ENCODE measurements around the gene PSMD5. TPM values are rescaled to one million over a fixed set of nuclear protein-coding genes. Genes with fewer than 3 reads are reported as not detected.

Gene PSMD5
- total RNA-seq, 1 experiment from 2014 or later: 64.9 TPM

GRCh38 chr9:120839146-120839545 is 3.6 kb downstream of the PSMD5 start:
- Histone ChIP-seq H3K4me3 (ENCODE audit: low read depth, low read length, poor library complexity, severe bottlenecking) (no peak overlapping the region), H3K27me3 (replicated peaks; ENCODE audit: insufficient read depth, low read depth, low read length, poor library complexity) (no peaks in the 10 kb centered on the region), H3K4me1 (ENCODE audit: insufficient read depth, low read length, poor library complexity, severe bottlenecking) (peaks cover 6% of the 10 kb centered on the region), H3K9me3 (ENCODE audit: low read depth, low read length, poor library complexity, severe bottlenecking) (no peaks in the 10 kb centered on the region), H3K27ac (ENCODE audit: low read depth, low read length, poor library complexity, severe bottlenecking) (peak overlapping the region; percentile 43), H3K36me3 (ENCODE audit: insufficient read depth, low read length, poor library complexity, severe bottlenecking) (peaks cover 17% of the 10 kb centered on the region)
- DNase-seq (ENCODE audit: low spot score): no peak
- intact Hi-C loops (cut with micrococcal nuclease; ENCODE audit: unreplicated experiment): no loop called here
- TF ChIP-seq CTCF (conservative IDR thresholded peaks at IDR 0.05; ENCODE audit: low read depth, low read length) (no peak), EZH2 (IDR thresholded peaks at IDR 0.05; ENCODE audit: borderline replicate concordance, low read depth, low read length, poor library complexity, severe bottlenecking) (no peak)
- CTCF ChIA-PET: no interaction called here
- no TSS peak for BruUV-seq (replicated peaks)
- POLR2A ChIA-PET (ENCODE audit: low non-redundant PET): no interaction called here

GRCh38 chr9:120837921-120838320 is 4.8 kb downstream of the PSMD5 start:
- BruUV-seq (replicated peaks): no TSS peak
- no peak overlapping the region for H3K4me3 ChIP-seq (ENCODE audit: low read depth, low read length, poor library complexity, severe bottlenecking)
- intact Hi-C loops (cut with micrococcal nuclease; ENCODE audit: unreplicated experiment): no loop called here
- H3K4me1 ChIP-seq (ENCODE audit: insufficient read depth, low read length, poor library complexity, severe bottlenecking): peaks cover 6% of the 10 kb centered on the region
- peaks cover 24% of the 10 kb centered on the region for H3K36me3 ChIP-seq (ENCODE audit: insufficient read depth, low read length, poor library complexity, severe bottlenecking)
- no peaks in the 10 kb centered on the region for H3K27me3 ChIP-seq (replicated peaks; ENCODE audit: insufficient read depth, low read depth, low read length, poor library complexity)
- ChIA-PET CTCF (no interaction called here), POLR2A (ENCODE audit: low non-redundant PET) (no interaction called here)
- no peaks in the 10 kb centered on the region for H3K9me3 ChIP-seq (ENCODE audit: low read depth, low read length, poor library complexity, severe bottlenecking)
- DNase-seq (ENCODE audit: low spot score): no peak
- no peak overlapping the region for H3K27ac ChIP-seq (ENCODE audit: low read depth, low read length, poor library complexity, severe bottlenecking)
- TF ChIP-seq CTCF (conservative IDR thresholded peaks at IDR 0.05; ENCODE audit: low read depth, low read length) (no peak), EZH2 (IDR thresholded peaks at IDR 0.05; ENCODE audit: borderline replicate concordance, low read depth, low read length, poor library complexity, severe bottlenecking) (no peak)

- TF ChIP-seq CTCF (conservative IDR thresholded peaks at IDR 0.05; ENCODE audit: low read depth, low read length) (no peak), EZH2 (IDR thresholded peaks at IDR 0.05; ENCODE audit: borderline replicate concordance, low read depth, low read length, poor library complexity, severe bottlenecking) (no peak)
- H3K36me3 ChIP-seq (ENCODE audit: insufficient read depth, low read length, poor library complexity, severe bottlenecking): peaks cover 64% of the 10 kb centered on the region
- H3K9me3 ChIP-seq (ENCODE audit: low read depth, low read length, poor library complexity, severe bottlenecking): no peaks in the 10 kb centered on the region
- intact Hi-C loops (cut with micrococcal nuclease; ENCODE audit: unreplicated experiment): no loop called here
- H3K27ac ChIP-seq (ENCODE audit: low read depth, low read length, poor library complexity, severe bottlenecking): no peak overlapping the region
- POLR2A ChIA-PET (ENCODE audit: low non-redundant PET): no interaction called here
- CTCF ChIA-PET: no interaction called here
- DNase-seq (ENCODE audit: low spot score): no peak
- no TSS peak for BruUV-seq (replicated peaks)
- H3K4me1 ChIP-seq (ENCODE audit: insufficient read depth, low read length, poor library complexity, severe bottlenecking): no peaks in the 10 kb centered on the region
- H3K27me3 ChIP-seq (replicated peaks; ENCODE audit: insufficient read depth, low read depth, low read length, poor library complexity): no peaks in the 10 kb centered on the region
- H3K4me3 ChIP-seq (ENCODE audit: low read depth, low read length, poor library complexity, severe bottlenecking): no peak overlapping the region
Observed at GRCh38 chr9:120833325-120833724, 9.4 kb downstream of the PSMD5 start.

All from A673 (cell line).